GM11168 (cell line): ENCODE data around the gene RFTN1.

Experiments
- in situ Hi-C: fragments of 300-500 bp; cut with MboI; formaldehyde crosslinking; loops from one replicate; pipeline ENCODE4 v1.12.0; 2022; ENCODE audit warnings: low sequenced_read_pairs; ENCODE audit not compliant: unreplicated experiment

RFTN1 gene

DNA sequence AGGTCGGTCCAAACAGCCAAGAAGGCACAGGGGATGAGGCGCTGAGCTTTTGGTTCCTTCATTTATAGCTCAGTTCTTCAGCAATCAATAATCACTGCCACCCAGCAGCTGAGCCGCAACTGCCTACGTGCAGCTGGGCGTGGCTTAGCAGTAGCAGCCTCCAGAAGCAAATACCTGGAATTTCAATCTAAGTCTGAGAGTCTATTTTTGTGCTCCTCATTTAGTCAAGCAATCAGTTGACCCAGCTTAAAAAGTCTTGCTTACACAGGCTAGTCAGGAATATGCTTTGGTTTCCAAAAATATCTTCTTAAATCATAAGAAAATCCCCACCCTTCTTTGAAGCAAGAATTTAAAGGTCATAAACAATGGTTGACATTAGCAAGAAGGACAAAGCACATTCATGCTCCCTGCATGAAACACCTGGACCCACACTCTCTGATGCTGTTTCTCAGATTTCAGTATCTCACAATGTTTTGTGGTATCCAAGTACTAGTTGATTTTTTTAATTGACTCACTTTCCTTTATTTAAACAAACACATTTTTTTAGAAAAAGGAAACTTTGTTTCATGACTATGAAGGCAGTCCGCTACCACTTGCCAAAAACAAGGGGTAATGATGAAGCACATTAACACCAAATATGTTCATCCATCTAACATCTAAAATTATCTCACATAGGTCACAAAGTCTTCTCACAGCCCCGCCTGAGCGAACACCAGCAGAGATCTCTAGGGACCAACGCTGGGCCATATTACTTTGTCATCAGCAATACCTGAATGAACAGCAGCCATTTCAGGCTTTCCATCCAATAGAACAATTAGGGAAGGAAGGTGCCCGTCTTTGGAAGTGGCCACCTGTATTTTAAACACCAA lies 142.4 kb downstream of the RFTN1 start:
- in situ Hi-C loops: no loop called here

DNA sequence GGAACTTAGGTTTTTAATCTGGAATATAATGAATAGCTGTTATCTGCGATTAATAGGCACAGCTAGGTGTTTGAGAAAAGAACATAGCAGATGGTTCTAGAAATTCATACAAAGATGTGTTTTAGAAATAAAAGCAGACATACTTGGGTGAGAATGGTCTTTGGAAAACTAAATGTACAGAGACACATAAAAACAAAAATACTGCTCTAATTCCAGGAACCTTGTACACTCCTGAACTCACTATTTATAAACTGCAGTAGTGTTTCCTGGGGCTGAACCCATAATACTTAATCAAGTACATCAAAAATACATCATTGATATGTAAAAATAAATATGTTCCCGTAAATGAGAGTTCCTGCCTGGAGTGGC lies 143.0 kb downstream of the RFTN1 start:
- in situ Hi-C loops: no loop called here

DNA sequence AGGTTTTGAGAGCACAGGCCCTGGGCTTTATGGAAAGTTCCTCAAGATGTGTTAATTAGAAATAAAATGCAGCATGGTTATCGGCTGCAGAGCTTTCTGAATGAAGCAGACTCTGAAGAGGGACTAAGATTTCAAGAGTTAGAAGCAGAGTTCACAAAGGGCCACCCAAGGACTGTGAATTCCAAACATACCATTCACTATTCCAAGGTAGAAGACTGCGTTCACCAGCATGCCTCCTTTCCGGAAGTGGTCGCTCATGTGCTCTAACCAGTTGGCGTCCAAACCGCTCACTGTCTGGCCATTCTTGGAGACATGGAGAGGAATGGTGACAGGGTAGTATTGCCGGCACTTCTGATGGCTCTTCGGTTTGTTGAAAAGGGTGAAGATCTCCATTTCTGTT lies 143.6 kb downstream of the RFTN1 start:
- in situ Hi-C loops: no loop called here

DNA sequence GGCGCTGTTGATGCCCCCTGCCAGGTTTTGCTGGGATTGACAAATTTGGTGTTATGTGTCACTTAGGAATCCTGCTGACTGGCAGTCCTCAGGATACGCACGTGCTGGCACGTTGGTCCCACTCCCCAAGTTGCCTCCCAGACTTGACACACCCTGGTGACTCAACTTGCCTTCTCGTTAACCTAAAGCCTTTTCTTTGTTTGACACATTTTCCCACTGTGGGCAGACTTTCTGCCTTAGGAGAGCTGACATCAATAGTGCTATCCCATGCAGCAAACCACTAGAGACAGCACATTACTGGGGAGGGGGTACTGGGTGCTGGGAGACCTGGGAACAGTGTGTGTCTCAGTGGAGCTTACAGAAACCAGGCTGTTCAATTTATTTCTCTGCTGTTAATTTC lies 144.2 kb downstream of the RFTN1 start:
- in situ Hi-C loops: no loop called here

DNA sequence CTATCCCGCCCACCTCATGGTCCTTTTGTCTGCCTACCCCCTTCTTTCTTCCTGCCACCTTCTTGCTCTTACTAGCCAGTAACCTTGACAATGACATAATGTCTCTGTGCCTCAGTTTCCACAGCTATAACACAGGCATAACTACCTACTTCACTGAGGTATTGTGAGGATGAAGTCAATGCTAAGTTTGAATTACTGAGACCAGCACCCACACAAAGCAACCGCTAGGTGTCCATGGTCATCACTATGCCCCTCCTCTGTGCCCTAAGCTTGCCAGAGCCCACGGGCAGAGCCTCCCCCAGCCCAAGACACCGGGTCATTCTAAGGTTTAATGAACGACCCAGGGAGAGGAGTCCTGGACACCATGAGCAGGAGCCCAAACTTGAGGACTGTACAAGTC lies 146.9 kb downstream of the RFTN1 start:
- in situ Hi-C loops: no loop called here

DNA sequence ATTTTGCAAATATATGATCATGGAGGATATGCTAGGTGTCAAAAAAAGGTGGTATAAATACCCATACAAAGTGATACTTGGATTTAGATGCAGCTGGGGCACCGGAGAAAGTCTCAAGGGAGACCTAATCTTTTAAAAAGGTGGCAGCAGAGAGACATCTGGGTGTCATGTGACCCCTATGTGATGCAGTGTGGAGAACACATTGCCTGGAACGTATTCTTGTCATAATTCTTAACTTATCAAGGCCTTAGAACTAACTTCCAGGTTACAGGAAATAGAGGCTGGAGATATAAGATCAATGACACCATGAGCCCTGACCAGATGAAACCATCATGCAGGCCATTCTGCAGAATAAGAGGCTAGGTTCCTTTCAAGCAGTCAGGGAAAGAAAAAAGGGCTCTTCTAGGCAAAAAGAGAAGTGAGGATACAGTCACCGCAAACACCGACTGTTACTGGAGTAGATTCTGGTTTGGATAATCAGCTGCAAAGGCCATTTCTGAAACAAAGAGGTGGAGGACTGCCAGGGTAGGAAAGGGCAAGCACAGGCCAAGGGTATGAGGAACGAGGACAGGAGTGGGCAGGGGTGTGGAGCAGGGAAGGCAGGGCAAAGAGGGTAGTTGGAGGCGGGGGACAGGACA lies 147.9 kb downstream of the RFTN1 start:
- in situ Hi-C loops: no loop called here

DNA sequence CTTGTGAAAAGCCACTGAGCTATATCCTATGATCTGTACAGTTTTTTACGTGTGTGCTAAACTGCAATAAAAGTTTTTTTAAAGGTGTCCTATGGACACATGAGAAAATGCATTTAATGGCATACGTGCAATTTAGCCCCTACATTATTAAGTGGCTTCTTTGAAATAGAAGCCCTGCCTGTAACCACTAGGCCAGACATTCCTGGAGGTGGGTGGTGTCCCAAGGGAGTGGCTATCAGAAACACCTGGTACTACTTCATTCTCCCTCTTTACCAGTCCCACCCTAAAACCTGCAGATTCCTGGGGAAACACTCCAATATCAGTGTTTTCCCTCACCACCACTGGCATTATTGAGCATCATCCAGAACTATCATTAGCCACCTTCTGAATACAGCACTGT lies 148.5 kb downstream of the RFTN1 start:
- in situ Hi-C loops: no loop called here

DNA sequence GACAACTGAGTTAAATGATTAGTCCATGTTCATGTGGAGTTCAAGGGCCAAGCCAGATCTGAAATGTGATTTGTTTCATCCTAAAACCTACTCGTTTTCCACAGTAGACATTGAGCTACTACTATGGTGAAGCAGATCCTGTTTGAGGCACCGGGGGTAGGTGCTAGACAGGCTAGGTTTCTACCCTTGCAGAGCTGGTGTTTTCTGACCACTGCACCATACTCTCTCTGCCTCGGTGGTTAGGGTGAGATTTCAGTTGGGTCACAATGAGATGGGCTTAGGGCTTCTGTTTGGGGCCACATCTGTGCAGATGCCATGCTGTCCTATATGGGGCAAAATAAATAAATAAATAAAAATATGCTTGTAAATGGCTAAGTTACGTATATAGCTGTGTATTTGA lies 149.2 kb downstream of the RFTN1 start:
- in situ Hi-C loops: no loop called here

DNA sequence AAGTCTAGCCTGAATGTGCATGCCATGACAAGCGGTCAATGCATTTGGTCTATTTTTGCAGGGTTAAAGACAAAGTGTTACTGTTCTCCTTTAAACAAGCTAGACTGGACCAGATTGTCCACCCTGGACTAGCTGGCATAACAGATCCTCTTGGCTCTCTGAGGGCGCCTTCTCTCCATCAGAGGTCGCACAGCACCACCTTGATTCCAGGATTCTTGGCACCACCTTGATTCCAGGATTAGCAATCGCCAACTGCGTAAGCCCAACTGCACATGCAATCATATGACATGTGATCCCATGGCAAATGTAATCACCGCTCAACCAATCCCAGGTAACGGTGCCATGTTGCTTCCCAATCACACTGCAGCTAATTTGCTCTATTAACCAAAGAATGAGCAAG lies 149.9 kb downstream of the RFTN1 start:
- in situ Hi-C loops: no loop called here

DNA sequence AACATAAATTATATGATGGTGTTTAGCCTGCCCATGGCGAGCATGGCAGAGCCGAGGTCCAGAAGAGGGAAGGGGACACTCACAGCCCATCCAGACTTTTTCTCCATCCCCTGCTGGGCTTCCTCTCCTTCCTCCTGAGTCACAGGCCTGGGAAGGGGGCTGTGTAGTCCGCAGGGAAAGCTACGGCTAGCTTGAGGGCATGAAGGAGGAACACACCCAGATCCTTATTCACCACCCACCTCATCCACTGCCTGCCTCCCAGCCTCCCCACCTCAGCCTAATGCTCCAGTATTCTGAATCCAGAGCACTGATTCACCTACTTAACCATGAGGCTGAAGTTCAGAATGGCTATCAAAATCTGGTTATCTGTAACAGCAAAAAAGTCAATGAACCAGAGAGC lies 150.7 kb downstream of the RFTN1 start:
- in situ Hi-C loops: no loop called here

DNA sequence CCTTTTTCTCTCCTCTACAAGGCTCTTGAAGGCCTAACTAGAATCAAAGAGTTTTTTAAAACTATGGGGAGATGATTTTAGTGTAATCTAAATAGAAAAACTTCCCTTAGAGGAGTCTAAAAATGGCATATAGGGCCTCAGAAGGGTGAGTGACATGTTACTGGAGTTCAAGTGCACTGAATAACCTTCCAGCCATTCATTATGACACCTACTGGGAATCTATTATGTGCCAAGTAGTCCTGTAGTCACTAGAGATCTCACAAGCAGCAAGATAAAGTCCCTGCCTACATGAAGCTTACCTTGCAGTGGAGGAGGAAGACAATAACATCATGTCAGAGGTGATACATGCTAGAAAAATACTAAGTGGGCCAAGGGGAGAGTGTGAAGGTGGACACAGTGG lies 152.4 kb downstream of the RFTN1 start:
- in situ Hi-C loops: no loop called here

DNA sequence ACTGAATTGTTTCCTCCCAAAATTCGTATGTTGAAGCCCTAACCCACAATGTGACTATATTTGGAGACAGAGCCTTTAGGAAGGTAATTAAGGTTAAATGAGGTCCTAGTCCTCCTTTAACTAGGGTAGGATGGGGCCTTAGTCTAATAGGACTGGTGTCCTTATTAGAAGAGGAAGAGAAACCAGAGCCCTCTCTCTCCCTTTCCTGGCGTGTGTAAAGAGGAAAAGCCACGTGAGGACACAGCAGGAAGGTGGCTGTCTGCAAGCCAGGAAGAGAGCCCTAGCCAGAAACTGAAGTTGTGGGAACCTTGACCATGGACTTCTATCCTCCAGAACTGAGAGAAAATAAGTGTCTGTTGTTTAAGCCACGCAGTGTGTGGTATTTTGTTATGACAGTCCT lies 154.2 kb downstream of the RFTN1 start:
- in situ Hi-C loops: no loop called here

DNA sequence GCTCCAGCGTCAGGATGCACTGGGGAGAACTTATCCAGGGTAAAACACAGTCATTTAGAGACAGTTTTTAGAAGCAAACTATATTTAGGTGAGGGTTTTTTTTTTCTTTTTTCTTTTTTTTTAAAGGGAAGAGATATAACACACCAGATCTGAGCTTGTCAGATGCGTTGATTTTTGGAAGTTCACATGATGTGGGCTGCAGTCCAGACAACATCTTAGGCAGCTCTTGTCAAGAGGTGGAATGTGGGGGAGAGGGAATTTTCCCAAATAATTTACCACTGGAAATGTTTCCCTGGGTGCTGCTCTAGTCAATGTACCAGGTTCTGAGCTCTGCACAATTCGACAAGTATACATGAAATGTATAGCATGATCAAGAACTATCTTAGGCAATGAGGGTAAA lies 155.2 kb downstream of the RFTN1 start:
- in situ Hi-C loops: no loop called here

DNA sequence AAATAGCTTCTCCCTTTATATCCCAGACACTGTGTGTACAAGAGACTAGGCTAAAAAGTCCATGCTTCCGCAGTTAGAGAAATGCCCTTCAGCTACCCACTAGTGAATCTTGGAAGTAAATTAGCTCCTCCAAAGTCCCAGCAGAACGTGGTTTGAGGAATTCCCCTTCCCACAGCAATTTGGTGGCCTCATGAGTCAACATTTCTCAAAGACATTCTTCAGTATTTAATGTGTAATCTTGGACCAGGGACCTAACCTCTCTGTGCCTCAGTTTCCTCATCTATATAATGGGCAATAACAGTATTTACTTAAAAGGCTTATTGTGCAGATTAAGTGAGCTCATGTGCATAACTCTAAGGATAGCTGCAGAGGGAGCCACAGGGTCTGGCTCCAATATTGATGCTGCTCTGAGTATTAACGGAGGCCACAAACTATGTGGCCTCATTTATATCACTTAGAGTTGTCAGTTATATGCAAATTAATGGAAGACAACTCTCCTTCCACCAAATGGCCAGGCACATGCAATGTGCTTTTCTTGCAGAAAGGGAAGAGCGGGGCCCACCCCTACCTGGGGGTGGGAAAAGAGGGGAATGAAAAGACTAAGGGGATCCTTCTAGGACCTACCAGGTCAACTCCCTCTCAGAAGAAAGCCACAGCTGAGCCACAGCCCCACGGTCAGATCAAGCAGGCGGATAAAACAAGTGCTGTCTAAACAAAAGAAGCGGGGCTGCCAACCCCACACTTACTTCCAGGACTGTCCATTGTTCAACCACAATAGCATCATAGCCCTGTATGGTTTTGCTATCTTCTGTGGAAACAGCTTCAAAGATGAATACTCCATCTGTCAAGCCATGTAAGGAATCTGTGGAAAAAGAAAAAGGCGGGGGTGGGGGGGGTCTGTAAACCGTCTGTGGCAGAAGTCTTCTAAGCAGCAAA lies 156.0 kb downstream of the RFTN1 start:
- in situ Hi-C loops: no loop called here

DNA sequence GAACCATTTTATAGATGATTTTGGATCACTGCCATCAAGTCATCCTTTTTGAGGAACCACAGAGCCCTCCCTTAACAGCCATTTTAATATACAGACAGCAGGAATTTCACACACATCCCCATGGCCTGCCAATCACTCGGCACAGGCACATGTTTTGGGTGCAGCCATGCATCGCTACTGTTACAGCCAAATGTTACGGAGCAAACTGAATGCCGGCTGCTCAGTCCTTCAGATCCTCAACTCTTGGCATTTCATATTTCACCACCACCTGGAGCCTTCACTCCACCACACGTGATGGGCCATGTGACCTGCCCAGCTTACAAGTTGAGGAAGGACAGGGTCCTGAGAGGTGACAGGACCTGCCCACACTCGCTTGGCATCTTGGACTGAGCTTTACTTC lies 157.7 kb downstream of the RFTN1 start:
- in situ Hi-C loops: no loop called here

DNA sequence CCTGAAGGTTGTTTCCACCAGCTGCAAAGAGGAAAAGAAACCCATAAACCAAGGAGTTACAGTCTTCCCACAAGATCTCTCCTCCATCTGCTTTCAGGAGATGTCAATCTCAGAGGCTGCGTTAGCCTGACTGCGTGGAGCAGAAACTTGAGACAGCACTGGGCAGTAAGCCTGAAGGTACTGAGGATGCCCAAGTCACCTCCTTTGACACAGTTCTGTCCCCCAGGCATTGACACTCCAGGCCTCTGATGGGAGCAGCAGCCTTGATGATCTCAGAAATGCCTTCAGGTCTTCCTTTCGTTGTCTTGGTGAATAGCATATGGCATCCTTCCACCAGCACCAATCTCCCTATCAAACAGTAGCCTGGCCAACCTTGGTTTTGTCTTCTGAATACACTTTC lies 159.2 kb downstream of the RFTN1 start:
- in situ Hi-C loops: no loop called here

DNA sequence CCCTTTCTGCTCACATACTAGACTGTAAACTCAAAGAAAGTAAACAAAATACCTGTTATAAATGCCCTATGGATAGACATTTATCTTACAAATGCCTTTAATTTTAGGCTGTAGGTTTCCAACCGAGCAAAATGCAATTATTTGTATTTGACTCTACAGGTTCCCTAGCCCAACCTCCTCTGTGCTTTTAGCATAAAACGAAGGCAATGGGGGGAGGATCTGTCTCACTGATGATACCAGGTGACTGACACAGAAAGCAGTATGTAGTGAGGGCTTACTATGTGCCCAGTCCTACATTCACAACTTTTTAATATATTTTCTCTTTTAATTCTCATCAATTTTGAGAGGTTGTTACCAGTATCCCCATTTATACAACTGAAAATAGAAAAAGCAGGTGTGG lies 161.1 kb downstream of the RFTN1 start:
- in situ Hi-C loops: no loop called here

DNA sequence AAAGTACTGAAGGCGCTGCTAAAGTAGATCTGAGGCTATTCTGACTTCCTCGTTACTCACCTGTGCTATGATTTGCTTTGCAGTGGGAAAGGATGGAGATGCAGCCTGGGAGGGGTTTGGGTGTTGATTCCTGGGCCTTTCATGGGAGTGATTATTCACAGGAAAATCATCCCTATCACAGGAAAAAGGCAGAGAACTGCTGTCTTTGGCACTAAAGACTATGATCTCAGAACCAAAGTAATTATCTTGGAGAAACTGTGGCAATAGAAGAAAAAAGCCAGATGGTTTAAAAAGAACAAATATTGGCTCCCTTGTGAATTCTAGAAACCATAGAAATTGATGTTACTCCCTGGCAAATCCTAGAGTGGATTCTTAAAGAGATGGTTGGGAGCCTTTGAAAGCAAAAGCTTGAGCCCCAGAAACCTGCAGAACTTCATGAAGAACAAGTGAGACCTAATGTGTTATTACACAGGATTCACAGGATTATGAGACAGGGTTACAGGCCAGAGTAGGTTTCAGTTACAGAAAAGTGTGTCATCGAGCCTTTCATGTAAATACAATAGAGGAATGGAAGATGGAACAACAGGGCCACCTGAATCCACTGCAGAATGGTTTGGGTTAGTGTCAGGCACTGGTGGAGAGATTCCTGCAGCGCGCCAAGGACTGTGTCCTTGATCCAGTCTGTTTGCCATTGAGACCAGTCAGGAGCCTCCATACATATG lies 162.7 kb downstream of the RFTN1 start:
- in situ Hi-C loops: no loop called here

DNA sequence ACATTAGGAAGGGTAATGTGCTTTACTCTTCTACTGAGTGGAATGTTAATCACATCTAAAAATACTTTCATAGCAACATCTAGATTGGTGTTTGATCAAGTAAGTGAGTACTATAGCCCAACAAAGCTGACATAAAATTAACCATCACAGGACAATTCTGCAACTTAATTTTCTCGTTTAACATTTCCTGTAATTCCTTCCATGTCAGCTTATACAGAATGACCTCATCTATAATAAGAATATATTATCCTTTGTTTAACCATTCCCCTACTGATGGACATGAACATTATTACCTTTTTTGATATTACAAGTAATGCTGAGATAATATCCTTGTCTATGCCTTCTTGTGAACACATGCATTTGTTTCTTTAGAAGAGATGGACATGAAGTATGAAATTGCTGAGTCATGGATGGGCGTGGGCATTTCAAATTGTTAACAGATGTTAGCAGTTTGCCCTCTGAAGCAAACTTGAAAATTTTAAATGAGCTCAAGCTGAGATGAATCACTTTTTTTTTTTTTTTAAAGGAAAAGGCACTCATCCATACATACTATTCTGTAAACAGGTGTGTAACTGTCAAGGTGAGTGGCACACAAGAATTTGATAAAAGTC lies 163.4 kb downstream of the RFTN1 start:
- in situ Hi-C loops: no loop called here

DNA sequence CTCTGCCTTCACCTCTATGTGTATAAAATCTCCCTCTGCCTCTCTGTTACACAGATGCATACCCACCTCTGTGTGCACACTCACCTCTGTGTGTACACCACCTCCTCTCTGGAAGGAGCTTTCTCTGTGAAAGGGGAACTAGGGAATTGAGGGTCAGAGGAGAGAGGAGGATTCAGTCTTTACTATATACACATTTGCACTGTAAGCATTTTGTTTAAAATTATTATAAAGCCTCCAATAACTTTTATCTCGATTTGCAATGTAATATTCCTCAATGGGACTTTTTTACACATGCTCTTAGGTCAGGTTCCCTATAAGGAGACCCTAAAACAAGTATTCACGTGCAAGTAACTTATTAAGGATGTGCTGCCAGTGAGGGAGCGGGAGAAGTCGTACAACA lies 166.0 kb downstream of the RFTN1 start:
- in situ Hi-C loops: no loop called here
